Measurements from ENCODE around the gene FAHD1. TPM values are rescaled to one million over a fixed set of nuclear protein-coding genes. Genes with fewer than 3 reads are reported as not detected.

FAHD1 gene
- total RNA-seq, 1 donor from 2014 or later = 16.1 TPM

GRCh38 chr16:1846416-1846815 lies 19.4 kb downstream of the FAHD1 start:
- ATAC-seq (no peak), DNase-seq (no peak)
- no peaks in the 10 kb centered on the region for H3K9me3 ChIP-seq
- no peak overlapping the region for H3K27ac ChIP-seq
- TF ChIP-seq CTCF (IDR thresholded peaks at IDR 0.05) = no peak
- no peaks in the 10 kb centered on the region for H3K4me1 ChIP-seq
- no peaks in the 10 kb centered on the region for H3K27me3 ChIP-seq (ENCODE audit: low read depth)
- intact Hi-C loops (cut with DNase I) = no loop called here
- no peaks in the 10 kb centered on the region for H3K36me3 ChIP-seq
- no peak overlapping the region for H3K4me3 ChIP-seq

GRCh38 chr16:1850981-1851380 lies 24.0 kb downstream of the FAHD1 start:
- DNase-seq (no peak), ATAC-seq (no peak)
- no peak overlapping the region for H3K27ac ChIP-seq
- no peak for TF ChIP-seq CTCF (IDR thresholded peaks at IDR 0.05)
- no peak overlapping the region for H3K4me3 ChIP-seq
- H3K9me3 ChIP-seq = no peaks in the 10 kb centered on the region
- no peaks in the 10 kb centered on the region for H3K4me1 ChIP-seq
- intact Hi-C loops (cut with DNase I) = no loop called here
- no peaks in the 10 kb centered on the region for H3K27me3 ChIP-seq (ENCODE audit: low read depth)
- no peaks in the 10 kb centered on the region for H3K36me3 ChIP-seq

DNA sequence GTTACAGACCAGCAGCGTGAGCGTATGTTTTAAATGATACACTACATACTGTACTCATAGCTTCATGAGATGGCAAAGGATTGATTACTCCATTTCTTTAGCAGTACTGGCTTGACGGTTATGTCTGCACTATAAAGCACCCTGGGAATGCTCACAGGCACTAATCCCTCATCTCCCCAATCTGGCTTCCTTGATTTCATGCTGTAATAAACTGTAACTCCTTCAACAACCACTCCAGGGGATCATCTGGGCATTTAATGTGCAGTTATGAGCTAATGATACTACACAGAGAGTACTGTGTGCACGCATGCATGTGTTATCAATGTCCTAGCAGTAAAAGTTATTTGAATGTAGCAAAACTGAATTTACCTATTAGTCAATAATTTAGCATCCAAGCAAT lies 24.8 kb downstream of the FAHD1 start:
- no peak for TF ChIP-seq CTCF (IDR thresholded peaks at IDR 0.05)
- Histone ChIP-seq H3K36me3 (no peaks in the 10 kb centered on the region), H3K4me1 (no peaks in the 10 kb centered on the region), H3K9me3 (no peaks in the 10 kb centered on the region), H3K27me3 (ENCODE audit: low read depth) (peaks cover 3% of the 10 kb centered on the region), H3K27ac (no peak overlapping the region), H3K4me3 (no peak overlapping the region)
- ATAC-seq (no peak), DNase-seq (no peak)
- intact Hi-C loops (cut with DNase I) = no loop called here

GRCh38 chr16:1857433-1858097 lies 30.6 kb downstream of the FAHD1 start:
- Histone ChIP-seq H3K9me3 (no peaks in the 10 kb centered on the region), H3K27ac (no peak overlapping the region), H3K36me3 (no peaks in the 10 kb centered on the region), H3K27me3 (ENCODE audit: low read depth) (peaks cover 22% of the 10 kb centered on the region), H3K4me1 (no peaks in the 10 kb centered on the region), H3K4me3 (no peak overlapping the region)
- TF ChIP-seq CTCF (IDR thresholded peaks at IDR 0.05) = no peak
- DNase-seq (no peak), ATAC-seq (no peak)
- intact Hi-C loops (cut with DNase I) = no loop called here

GRCh38 chr16:1858189-1858865 lies 31.3 kb downstream of the FAHD1 start:
- Histone ChIP-seq H3K9me3 (no peaks in the 10 kb centered on the region), H3K4me3 (no peak overlapping the region), H3K4me1 (no peaks in the 10 kb centered on the region), H3K36me3 (no peaks in the 10 kb centered on the region), H3K27ac (no peak overlapping the region), H3K27me3 (ENCODE audit: low read depth) (peaks cover 22% of the 10 kb centered on the region)
- ATAC-seq (no peak), DNase-seq (no peak)
- intact Hi-C loops (cut with DNase I) = no loop called here
- TF ChIP-seq CTCF (IDR thresholded peaks at IDR 0.05) = no peak

All from lower lobe of right lung (tissue), 2 donors.